ENCODE measurements around the gene FBRSL1.

The FBRSL1 gene

DNA sequence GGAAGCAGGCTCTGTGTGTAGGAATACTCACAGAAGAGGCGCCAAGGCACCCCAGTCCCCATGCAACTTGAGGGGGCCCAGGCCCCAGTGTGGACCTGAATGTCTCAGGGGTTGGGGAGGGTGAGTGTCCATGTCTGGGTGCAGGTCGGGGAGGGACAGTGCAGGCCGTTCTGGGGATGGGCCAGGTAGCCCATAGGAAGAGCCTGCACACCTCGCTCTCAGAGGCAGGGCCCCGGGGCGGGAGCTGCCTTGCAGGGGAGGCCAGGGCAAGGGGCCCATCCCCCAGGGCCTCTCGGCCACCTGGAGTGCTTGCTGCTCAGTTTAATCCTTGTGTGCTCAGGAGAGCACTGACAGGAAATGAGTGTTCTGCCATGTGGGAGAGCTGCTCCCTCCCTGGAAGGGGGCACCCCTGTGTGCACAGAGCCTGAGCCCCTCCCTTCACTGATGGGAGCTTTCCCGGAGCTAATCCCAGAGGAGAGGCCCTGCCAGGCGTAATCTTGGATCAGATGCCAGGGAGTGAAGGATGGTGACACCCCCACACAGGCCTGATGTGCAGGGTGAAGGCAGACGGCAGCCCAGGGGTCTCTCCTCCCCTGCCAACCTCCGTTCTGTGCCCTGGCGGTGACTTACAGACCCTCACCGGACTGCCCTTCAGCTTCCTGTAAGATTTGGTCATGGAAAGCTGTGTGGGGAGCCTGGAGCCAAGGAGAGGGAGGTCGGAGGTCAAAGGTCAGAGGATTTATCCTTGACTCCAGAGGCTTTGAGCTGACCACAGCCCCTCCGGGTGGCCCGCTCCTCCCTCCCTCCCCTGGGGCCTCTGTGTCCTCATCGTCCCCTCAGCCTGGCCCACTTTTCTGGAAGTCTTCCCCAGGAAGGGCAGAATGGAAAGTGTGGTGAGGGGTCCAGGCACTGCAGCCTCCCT is 24.4 kb upstream of the FBRSL1 start:
- DNase-seq (ENCODE audit: low read depth), result no peak
- in situ Hi-C loops (cut with HindIII; ENCODE audit: low sequenced_read_pairs), result no loop called here

DNA sequence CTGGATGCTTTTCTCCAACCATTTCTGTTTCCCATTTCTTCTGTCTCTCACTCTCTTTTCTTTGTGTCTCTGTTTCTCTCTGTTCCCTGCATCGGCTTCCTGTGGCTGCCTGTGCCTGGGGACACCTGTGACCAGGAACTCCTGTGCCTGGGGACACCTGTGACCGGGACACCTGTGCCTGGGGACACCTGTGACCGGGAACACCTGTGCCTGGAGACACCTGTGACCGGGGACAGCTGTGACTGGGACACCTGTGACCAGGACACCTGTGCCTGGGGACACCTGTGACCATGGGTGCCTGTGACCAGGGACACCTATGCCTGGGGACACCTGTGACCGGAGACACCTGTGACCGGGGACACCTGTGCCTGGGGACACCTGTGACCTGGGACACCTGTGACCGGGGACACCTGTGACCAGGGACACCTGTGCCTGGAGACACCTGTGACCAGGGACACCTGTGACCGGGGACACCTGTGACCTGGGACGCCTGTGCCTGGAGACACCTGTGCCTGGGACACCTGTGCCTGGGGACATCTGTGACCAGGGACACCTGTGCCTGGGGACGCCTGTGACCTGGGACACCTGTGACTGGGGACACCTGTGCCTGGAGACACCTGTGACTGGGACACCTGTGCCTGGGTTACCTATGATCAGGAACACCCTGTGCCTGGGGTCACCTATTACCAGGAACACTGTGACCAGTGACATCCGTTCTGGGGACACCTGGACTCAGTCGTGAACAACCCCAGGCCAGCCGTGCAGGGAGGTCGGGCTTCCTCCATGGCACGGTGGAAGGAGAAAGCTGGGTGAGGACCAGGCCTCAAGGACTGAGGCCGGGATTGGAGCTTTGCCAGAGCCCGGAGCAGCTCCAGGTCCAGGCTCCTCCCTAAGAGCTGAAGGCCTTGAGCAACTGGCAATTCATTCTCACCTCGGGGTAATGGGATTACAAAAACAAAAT is 23.4 kb upstream of the FBRSL1 start:
- H3K4me3 ChIP-seq (ENCODE audit: low read depth, low read length), result no peak overlapping the region
- TF ChIP-seq, protein P1, sequence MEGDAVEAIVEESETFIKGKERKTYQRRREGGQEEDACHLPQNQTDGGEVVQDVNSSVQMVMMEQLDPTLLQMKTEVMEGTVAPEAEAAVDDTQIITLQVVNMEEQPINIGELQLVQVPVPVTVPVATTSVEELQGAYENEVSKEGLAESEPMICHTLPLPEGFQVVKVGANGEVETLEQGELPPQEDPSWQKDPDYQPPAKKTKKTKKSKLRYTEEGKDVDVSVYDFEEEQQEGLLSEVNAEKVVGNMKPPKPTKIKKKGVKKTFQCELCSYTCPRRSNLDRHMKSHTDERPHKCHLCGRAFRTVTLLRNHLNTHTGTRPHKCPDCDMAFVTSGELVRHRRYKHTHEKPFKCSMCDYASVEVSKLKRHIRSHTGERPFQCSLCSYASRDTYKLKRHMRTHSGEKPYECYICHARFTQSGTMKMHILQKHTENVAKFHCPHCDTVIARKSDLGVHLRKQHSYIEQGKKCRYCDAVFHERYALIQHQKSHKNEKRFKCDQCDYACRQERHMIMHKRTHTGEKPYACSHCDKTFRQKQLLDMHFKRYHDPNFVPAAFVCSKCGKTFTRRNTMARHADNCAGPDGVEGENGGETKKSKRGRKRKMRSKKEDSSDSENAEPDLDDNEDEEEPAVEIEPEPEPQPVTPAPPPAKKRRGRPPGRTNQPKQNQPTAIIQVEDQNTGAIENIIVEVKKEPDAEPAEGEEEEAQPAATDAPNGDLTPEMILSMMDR (IDR thresholded peaks at IDR 0.05; ENCODE audit: low read depth, low read length, missing control alignments), result no peak
- in situ Hi-C loops (cut with HindIII; ENCODE audit: low sequenced_read_pairs), result no loop called here
- DNase-seq (ENCODE audit: low read depth), result no peak

More for the DNA sequence above, 24.4 kb upstream of the FBRSL1 start:
- H3K4me3 ChIP-seq (ENCODE audit: low read depth, low read length), result no peak overlapping the region
- TF ChIP-seq, protein P1 (IDR thresholded peaks at IDR 0.05; ENCODE audit: low read depth, low read length, missing control alignments), result no peak

DNA sequence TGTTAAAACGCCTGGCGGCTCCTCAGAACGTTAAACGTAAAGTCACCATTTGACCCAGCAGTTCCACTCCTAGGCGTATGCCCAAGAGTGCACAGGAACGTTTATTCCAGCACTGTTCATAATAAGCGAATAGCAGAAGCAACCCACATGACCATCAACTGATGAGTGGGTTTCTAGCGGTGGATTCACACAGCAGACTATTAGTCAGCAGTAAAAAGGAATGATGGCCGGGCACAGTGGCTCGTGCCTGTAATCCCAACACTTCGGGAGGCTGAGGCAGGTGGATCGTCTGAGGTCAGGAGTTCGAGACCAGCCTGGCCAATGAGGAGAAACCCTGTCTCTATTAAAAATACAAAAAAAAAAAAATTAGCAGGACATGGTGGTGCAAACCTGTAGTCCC is 22.4 kb upstream of the FBRSL1 start:
- no peak overlapping the region for H3K4me3 ChIP-seq (ENCODE audit: low read depth, low read length)
- no peak for DNase-seq (ENCODE audit: low read depth)
- in situ Hi-C loops (cut with HindIII; ENCODE audit: low sequenced_read_pairs), result no loop called here
- TF ChIP-seq, protein P1 (IDR thresholded peaks at IDR 0.05; ENCODE audit: low read depth, low read length, missing control alignments), result no peak

DNA sequence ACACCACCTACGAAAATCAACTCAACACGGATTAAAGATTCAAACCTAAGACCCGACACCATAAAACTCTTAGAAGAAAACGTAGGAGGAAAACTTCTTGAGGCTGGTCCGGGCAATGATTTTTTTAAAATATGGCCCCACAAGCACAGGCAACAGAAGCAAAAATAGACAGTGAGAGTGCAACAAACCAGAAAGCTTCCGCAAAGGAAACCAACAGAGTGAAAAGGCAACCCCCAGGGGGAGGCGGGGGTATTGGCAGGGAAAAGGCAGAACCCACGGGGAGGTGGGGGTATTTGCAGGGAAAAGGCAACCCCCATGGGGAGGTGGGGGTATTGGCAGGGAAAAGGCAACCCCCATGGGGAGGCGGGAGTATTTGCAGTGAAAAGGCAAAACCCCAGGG is 20.5 kb upstream of the FBRSL1 start:
- in situ Hi-C loops (cut with HindIII; ENCODE audit: low sequenced_read_pairs), result no loop called here
- H3K4me3 ChIP-seq (ENCODE audit: low read depth, low read length), result no peak overlapping the region
- DNase-seq (ENCODE audit: low read depth), result no peak

DNA sequence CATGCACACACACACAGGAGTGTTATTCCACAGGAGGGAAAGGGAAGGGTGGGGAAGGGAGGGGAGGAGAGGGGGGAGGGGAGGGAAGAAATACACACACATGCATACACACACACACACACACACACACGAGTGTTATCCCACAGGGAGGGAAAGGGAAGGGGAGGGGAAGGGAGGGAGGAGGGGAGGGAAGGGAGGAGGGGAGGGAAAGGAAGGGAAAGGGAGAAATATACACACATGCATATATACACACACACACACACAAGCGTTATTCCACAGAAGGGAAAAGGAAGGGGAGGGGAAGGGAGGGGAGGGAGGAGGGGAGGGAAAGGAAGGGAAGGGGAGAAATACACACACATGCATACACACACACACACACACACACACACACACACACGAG is 19.6 kb upstream of the FBRSL1 start:
- TF ChIP-seq, protein P1 (IDR thresholded peaks at IDR 0.05; ENCODE audit: low read depth, low read length, missing control alignments), result no peak
- in situ Hi-C loops (cut with HindIII; ENCODE audit: low sequenced_read_pairs), result no loop called here
- no peak for DNase-seq (ENCODE audit: low read depth)
- no peak overlapping the region for H3K4me3 ChIP-seq (ENCODE audit: low read depth, low read length)

More for the DNA sequence above, 20.5 kb upstream of the FBRSL1 start:
- TF ChIP-seq, protein P1 (IDR thresholded peaks at IDR 0.05; ENCODE audit: low read depth, low read length, missing control alignments), result no peak

Measured in astrocyte of the cerebellum (primary cell).